NCI-H1048 (cell line): ENCODE data around the gene SMOC2.
"Not testable (repeated sequence)": the region's sequence is repeated elsewhere in the genome, so short reads cannot be mapped to it uniquely, and the experiment has no call there.

ENCODE experiments used
- DNase-seq: peaks from one replicate; lab custom pipeline; 2025; lab: John Stamatoyannopoulos, UW

SMOC2 gene

GRCh38 chr6:168684906-168685305 lies 243.9 kb downstream of the SMOC2 start:
- DNase-seq = no peak

DNA sequence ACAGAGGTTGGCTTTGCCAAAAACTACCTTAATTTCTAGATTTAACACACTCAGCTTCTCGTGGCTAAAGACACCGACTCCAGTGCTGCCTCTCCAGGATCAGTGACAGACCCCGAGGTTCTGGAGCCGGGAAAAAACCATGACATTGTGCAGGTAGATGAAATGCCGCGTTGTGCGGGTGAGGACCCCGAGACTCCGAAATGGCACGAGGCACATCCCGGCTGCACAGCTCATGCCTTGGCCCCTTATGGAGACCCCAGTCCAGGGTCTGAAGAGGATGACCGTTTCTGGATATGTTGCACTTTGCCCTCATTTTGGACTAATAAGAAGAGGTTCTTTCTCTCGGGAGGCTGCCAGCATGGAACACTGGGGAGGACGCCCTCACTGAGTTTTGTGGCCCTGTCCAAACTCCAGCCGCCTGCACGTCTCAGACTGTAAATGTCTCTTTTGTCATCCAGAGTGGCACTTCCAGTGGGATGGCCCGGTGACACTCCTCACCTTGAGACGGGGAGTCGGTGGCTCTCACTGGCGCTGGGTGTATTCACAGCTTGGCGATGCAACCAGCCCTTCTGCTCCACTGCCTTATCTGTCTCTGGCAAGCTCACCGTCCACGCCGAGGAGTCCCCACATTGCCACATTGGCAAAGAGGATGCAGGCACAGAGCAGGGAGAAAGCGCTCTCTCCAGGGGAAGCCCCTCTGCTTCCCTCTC lies 245.2 kb downstream of the SMOC2 start:
- DNase-seq = no peak

DNA sequence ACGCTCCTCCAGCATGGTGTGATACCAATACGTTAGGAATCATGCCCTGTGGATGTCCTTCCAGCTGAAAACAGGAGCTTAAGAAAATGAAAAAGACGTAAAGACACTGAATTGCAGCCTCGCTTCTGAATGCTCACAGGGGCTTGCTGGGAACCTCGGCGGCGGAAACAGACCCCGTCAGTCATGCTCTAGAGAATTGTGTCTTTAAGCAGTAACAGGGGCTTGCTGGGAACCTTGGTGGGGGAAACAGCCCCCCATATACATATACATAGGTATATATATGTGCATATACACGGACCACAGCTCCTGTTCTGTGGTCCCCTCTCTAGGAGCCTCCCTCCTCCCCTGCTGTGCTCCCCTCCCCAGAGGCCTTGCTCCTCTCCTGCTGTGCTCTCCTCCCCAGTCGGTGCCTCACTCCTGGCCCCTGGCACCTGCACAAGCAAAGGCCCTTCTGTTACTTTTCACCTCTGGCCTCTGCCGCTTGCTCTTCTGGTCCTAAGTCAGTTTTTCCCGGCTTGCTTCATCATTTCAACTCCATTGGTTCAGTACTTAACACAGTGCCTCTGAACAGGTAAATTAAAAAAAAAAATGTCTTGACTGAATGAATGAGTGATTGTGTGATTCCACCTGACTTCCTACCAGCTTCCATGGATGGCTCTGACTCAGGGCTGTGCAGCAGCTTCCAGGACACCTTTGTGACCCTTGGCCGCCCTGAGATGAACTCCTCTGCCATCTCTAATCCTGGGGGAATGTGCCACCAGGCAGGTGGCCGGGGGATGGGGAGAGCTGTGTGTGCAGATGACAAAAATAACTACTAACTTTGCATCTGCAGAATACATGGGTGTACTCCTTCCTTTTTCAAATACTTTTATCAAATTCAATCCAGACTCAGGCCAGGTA lies 246.1 kb downstream of the SMOC2 start:
- DNase-seq = no peak

DNA sequence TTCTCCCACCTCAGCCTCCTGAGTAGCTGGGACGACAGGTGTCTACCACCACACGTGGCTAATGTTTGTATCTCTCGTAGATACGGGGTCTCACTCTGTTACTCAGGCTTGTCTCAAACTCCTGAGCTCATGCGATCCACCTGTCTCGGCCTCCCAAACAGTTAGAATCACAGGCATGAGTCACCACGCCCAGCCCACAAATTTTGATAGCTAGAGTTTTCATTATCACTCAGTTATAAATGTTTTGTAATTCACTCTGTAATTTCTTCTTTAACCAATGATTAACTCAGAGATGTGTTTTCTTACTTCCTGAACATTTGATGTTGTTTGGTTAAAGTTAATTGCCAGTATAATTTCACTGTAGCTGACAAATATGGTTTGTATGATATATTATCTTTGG lies 249.3 kb downstream of the SMOC2 start:
- DNase-seq = no peak

DNA sequence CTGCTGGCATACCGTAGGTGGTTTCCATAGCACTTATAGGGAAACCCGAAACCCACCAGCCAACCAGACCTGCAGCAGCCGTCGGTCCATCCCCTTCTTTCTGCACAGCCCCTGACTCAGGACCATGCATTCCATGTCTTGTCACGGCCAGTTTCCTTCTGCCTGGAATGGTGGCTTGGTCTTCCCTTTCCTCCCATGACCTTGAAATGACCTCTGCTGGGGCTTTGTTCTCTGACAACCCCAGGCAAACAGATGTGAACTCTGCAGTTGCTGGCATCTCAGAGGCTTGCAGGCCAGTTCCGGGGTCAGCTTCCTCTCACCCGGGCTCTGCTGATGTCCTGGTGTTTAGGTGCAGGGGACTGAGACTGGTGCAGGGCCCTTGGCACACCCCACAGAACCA lies 250.8 kb downstream of the SMOC2 start:
- DNase-seq = no peak

DNA sequence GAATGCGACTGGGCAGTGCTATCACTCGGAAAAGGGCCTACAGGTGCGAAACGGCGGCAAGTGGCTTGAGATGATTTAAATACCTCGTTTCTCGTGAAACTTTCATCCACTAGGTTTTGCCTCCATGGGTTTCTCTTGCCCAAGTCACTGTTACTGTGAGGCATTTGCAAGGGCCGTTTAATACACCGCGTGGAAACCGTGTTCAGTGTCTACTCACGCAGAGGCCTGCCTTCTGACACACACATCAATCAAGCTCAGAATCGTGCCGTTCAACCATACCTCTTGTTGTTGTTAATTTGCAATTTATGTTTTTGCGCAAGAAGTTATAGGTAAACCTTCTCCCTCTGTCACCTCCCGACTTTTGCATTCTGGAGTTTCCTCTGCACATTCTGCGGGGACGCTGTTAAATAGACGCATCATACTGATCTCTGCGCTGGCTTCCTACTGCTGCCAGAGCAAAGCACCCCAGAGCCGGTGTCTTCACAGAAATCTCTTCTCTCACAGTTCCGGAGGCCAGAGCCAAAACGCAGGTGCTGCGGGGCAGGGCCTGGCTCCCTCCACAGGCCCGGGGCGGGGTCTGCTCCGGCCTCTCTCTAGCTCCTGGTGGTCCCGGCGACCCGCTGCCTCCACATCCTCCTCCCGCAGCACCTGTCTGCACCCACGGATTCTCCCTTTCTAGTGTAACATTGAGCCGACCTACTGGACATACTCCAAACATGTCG lies 251.4 kb downstream of the SMOC2 start:
- no peak for DNase-seq

DNA sequence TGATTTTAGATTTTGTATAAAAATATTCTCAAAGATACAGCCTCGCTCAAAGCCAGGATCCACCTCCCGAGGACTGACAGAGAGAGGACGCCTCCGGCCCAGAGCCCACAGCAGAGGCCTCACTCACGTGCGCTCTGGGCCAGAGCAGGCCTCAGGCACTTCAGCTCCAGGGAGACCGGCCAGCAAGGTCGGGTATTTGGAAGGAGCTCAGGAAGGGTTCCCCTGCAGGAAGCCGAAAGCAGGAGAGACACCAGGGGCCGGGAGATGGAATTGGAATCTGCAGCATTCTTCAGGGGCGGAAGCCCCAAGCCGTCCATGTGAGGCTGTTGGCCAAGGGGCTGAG lies 251.9 kb downstream of the SMOC2 start:
- not testable (repeated sequence) for DNase-seq

DNA sequence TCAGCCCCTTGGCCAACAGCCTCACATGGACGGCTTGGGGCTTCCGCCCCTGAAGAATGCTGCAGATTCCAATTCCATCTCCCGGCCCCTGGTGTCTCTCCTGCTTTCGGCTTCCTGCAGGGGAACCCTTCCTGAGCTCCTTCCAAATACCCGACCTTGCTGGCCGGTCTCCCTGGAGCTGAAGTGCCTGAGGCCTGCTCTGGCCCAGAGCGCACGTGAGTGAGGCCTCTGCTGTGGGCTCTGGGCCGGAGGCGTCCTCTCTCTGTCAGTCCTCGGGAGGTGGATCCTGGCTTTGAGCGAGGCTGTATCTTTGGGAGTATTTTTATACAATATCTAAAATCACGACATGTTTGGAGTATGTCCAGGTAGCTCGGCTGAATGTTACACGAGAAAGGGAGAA lies 253.8 kb downstream of the SMOC2 start:
- DNase-seq = not testable (repeated sequence)

DNA sequence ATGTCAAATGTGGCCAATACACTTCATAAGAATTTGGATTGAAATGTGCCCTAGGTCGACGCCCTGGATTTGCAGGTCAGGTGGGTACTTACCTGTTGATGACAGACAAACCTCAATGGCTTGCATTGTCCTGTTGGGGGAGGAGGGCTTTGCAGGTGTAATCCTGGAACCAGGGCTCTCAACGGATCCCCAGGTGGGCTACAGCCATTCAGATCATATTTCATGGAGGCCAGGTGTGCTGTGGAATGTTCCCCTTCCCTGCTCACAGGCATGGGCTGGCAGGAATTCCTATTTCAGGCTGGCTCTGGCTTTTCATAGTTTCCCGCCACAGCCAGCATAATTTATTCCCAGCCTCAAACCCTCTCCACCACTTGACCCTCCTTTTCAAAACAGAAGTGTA lies 254.7 kb downstream of the SMOC2 start:
- no peak for DNase-seq

DNA sequence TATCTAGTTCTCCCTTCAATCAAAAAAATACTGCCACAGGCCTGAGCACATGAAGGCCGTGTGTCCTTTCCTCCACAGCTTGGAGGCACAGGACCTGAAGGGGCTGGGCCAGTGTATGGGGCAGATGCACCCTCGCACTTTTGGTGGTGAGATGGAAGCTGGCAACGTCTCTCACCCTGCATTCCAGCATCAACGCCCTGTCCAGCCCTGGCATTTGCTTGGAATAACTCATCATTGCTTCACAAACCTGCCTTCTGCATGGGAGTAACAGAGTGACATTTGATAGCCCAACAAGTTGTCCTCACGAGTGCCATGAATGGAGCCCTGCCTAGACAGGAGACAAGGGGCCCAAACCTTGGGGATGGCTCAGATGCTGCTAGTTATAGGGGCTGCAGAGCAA lies 257.9 kb downstream of the SMOC2 start:
- DNase-seq = no peak

DNA sequence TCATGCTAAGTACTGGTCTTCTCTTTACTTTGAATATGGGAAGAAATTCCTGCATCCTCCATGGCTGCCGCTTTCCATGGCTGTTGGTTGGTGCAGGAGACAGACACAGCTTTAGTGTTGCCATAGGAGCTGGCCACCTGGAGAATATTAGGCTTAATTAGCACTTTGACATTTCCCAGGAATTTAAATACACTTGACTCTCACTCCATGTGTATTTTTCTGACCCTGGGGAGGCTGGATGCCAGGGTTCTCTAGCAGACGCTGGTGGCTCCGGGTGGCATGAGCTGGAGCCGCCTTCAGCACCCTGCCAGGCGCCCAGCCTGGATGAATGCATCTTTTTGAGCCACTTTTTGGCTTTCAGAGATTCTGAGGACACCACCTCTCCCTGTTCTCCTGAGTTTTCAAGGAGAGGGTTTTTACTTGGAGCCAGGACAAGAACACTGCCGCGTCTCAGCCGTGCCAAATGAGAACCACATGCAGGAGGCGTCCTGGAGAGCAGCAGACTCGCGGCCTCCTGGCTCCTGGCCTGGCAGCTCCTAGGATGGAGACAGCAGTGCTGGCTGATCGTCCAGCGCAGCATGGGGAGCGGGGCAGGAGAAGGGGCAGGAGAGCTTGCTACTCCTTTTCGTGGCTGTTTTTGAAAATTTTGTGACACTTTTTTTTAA lies 258.8 kb downstream of the SMOC2 start:
- DNase-seq = no peak

DNA sequence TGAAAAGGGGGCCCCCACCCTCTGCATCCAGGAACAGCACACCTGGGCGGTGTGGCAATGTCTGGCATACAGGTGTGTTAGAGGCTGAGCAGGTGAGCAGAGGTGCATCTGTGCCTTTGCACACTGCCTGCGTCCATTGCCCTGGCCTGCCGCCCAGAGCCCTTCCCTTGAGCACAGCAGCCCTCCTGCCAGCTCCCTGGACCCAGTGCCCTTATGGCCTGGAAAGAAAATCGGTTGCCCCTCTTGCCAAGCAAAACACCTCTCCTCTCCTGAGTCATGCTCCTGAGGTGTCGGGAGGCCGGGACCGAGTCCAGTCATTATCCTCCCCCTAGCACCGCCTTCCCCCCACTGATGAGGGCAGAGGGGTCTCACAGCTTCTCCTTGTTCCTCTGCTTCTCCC lies 259.9 kb downstream of the SMOC2 start:
- DNase-seq = no peak

GRCh38 chr6:168703990-168704389 lies 263.0 kb downstream of the SMOC2 start:
- DNase-seq = no peak

DNA sequence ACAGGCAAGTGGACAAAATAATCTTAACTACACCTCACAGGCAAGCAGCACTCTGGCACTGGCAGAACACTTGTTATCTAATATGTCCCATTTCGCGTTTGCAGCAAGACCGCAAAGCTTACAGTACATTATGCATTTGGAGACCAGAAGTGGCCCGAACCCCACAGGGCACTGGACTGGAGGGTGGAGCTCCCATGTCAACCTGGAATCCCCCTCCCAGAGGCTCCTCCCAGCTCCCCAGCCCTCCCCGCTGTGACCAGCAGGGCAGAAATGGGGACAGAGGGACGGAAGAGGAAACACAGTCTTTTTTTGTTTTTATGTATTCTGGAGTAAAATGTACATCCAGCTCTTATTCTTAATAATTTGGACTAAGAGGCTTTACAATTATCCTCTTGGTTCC lies 263.7 kb downstream of the SMOC2 start:
- no peak for DNase-seq

- not testable (repeated sequence) for DNase-seq
Observed at GRCh38 chr6:168705271-168705670, 264.3 kb downstream of the SMOC2 start.

DNA sequence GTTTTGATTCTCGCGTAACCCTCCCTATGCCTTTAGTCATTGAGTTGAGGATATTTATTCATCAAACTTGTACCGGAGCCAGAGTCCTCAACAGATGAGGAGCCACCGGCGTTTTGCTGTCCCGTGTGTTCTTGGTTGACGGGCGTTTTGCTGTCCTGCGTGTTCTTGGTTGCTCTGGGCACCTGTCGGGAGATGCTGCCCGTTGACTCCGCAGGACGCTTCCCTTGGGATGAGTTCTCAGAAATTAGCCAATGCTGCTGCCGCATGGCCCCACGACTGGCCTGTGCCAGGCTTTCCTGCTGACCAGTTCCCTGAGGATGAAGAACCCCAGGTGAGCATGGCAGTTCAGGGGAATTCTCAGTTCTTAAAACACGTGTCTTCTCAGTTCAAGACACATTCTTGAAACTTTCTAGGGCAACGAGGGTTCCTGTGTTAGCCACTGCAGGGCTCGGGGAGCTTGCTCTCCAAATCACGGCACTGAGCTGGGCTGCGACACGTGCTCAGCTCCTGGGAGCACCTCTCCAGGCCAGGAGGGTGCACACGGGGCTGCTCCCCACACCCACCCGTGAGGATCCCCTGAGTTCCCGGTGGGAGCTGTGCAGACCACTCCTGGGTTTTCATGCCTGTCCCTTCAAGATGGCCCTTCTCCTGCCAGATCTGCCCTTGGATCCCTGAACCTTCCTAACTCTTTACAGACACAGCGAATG lies 265.6 kb downstream of the SMOC2 start:
- no peak for DNase-seq

GRCh38 chr6:168708526-168708925 lies 267.5 kb downstream of the SMOC2 start:
- no peak for DNase-seq

DNA sequence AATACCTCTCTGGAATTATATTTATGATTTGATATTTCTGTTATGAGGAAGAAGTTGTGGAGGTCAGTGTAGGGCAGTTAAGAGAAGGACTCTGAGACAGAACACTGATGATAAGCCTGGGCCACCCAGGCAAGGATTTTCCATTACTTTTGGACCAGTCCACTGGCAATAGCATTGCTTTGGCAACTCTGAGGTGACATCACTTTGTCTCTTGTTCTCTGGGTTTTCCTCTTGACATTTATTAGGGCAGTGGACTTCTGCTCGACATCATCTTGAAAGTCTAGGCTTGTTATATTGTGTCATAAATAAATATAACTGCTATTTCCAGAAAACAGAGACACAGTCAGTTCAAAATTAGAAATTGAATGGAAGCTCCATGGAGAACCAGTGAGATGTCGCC lies 268.0 kb downstream of the SMOC2 start:
- DNase-seq = no peak

GRCh38 chr6:168709390-168709789 lies 268.4 kb downstream of the SMOC2 start:
- DNase-seq = no peak

GRCh38 chr6:168709991-168710390 lies 269.0 kb downstream of the SMOC2 start:
- DNase-seq = no peak

GRCh38 chr6:168711049-168711640 lies 270.2 kb downstream of the SMOC2 start:
- DNase-seq = no peak
